ENCODE measurements around the gene PTCH1. TPM values are rescaled to one million over a fixed set of nuclear protein-coding genes. Genes with fewer than 3 reads are reported as not detected.

Gene PTCH1
- polyA plus RNA-seq, 1 donor: 25.3 TPM

GRCh38 chr9:95443301-95443700 is 73.5 kb downstream of the PTCH1 start:
- Histone ChIP-seq H3K4me3 (ENCODE audit: low read length) (no peak overlapping the region), H3K9me3 (ENCODE audit: control insufficient read depth, low read depth, low read length) (no peaks in the 10 kb centered on the region), H3K4me1 (ENCODE audit: control insufficient read depth, insufficient read depth, low read length) (peaks cover 2% of the 10 kb centered on the region), H3K36me3 (ENCODE audit: control insufficient read depth, insufficient read depth, low read length) (peaks cover 51% of the 10 kb centered on the region), H3K27ac (ENCODE audit: low read length) (no peak overlapping the region), H3K27me3 (ENCODE audit: control insufficient read depth, insufficient read depth, low read length) (no peaks in the 10 kb centered on the region)
- no CpG with 5 or more reads among the region's 2 CpGs for WGBS (ENCODE audit: insufficient coverage, low lambda C conversion rate)
- DNase-seq: no peak

- WGBS (ENCODE audit: insufficient coverage, low lambda C conversion rate): no CpG with 5 or more reads among the region's 9 CpGs
- no peak for DNase-seq
These were observed 75.7 kb downstream of the PTCH1 start for GRCh38 chr9:95441081-95441480.

GRCh38 chr9:95440447-95440846 is 76.3 kb downstream of the PTCH1 start:
- Histone ChIP-seq H3K36me3 (ENCODE audit: control insufficient read depth, insufficient read depth, low read length) (peaks cover 23% of the 10 kb centered on the region), H3K4me1 (ENCODE audit: control insufficient read depth, insufficient read depth, low read length) (no peaks in the 10 kb centered on the region), H3K27me3 (ENCODE audit: control insufficient read depth, insufficient read depth, low read length) (no peaks in the 10 kb centered on the region), H3K4me3 (ENCODE audit: low read length) (no peak overlapping the region), H3K9me3 (ENCODE audit: control insufficient read depth, low read depth, low read length) (no peaks in the 10 kb centered on the region), H3K27ac (ENCODE audit: low read length) (no peak overlapping the region)
- WGBS (ENCODE audit: insufficient coverage, low lambda C conversion rate): no CpG with 5 or more reads among the region's 3 CpGs
- DNase-seq: no peak

More at GRCh38 chr9:95441081-95441480, 75.7 kb downstream of the PTCH1 start:
- peaks cover 29% of the 10 kb centered on the region for H3K36me3 ChIP-seq (ENCODE audit: control insufficient read depth, insufficient read depth, low read length)
- H3K27ac ChIP-seq (ENCODE audit: low read length): no peak overlapping the region
- H3K4me1 ChIP-seq (ENCODE audit: control insufficient read depth, insufficient read depth, low read length): no peaks in the 10 kb centered on the region
- no peaks in the 10 kb centered on the region for H3K27me3 ChIP-seq (ENCODE audit: control insufficient read depth, insufficient read depth, low read length)
- H3K4me3 ChIP-seq (ENCODE audit: low read length): no peak overlapping the region
- no peaks in the 10 kb centered on the region for H3K9me3 ChIP-seq (ENCODE audit: control insufficient read depth, low read depth, low read length)

- H3K4me3 ChIP-seq (ENCODE audit: low read length): no peak overlapping the region
- peaks cover 5% of the 10 kb centered on the region for H3K9me3 ChIP-seq (ENCODE audit: control insufficient read depth, low read depth, low read length)
- H3K27ac ChIP-seq (ENCODE audit: low read length): no peak overlapping the region
- DNase-seq: no peak
- no peaks in the 10 kb centered on the region for H3K27me3 ChIP-seq (ENCODE audit: control insufficient read depth, insufficient read depth, low read length)
- peaks cover 9% of the 10 kb centered on the region for H3K36me3 ChIP-seq (ENCODE audit: control insufficient read depth, insufficient read depth, low read length)
- WGBS (ENCODE audit: insufficient coverage, low lambda C conversion rate): 100% methylated on average over 1 of the region's 9 CpGs
- H3K4me1 ChIP-seq (ENCODE audit: control insufficient read depth, insufficient read depth, low read length): no peaks in the 10 kb centered on the region
These were observed 78.0 kb downstream of the PTCH1 start for GRCh38 chr9:95438561-95439357.

GRCh38 chr9:95437559-95437958 is 79.2 kb downstream of the PTCH1 start:
- 80% methylated on average over 1 of the region's 6 CpGs for WGBS (ENCODE audit: insufficient coverage, low lambda C conversion rate)
- no peaks in the 10 kb centered on the region for H3K27me3 ChIP-seq (ENCODE audit: control insufficient read depth, insufficient read depth, low read length)
- peaks cover 5% of the 10 kb centered on the region for H3K9me3 ChIP-seq (ENCODE audit: control insufficient read depth, low read depth, low read length)
- no peak for DNase-seq
- H3K4me3 ChIP-seq (ENCODE audit: low read length): no peak overlapping the region
- H3K27ac ChIP-seq (ENCODE audit: low read length): no peak overlapping the region
- H3K36me3 ChIP-seq (ENCODE audit: control insufficient read depth, insufficient read depth, low read length): peaks cover 8% of the 10 kb centered on the region
- no peaks in the 10 kb centered on the region for H3K4me1 ChIP-seq (ENCODE audit: control insufficient read depth, insufficient read depth, low read length)

GRCh38 chr9:95436416-95436815 is 80.4 kb downstream of the PTCH1 start:
- peaks cover 5% of the 10 kb centered on the region for H3K9me3 ChIP-seq (ENCODE audit: control insufficient read depth, low read depth, low read length)
- H3K36me3 ChIP-seq (ENCODE audit: control insufficient read depth, insufficient read depth, low read length): no peaks in the 10 kb centered on the region
- WGBS (ENCODE audit: insufficient coverage, low lambda C conversion rate): 100% methylated on average over 1 of the region's 7 CpGs
- no peaks in the 10 kb centered on the region for H3K27me3 ChIP-seq (ENCODE audit: control insufficient read depth, insufficient read depth, low read length)
- H3K4me3 ChIP-seq (ENCODE audit: low read length): no peak overlapping the region
- H3K27ac ChIP-seq (ENCODE audit: low read length): no peak overlapping the region
- no peaks in the 10 kb centered on the region for H3K4me1 ChIP-seq (ENCODE audit: control insufficient read depth, insufficient read depth, low read length)
- DNase-seq: no peak

- WGBS (ENCODE audit: insufficient coverage, low lambda C conversion rate): 42% methylated on average over 1 of the region's 6 CpGs
- no peak overlapping the region for H3K27ac ChIP-seq (ENCODE audit: low read length)
- H3K4me3 ChIP-seq (ENCODE audit: low read length): no peak overlapping the region
- no peak for DNase-seq
- H3K9me3 ChIP-seq (ENCODE audit: control insufficient read depth, low read depth, low read length): peaks cover 5% of the 10 kb centered on the region
- no peaks in the 10 kb centered on the region for H3K27me3 ChIP-seq (ENCODE audit: control insufficient read depth, insufficient read depth, low read length)
- H3K4me1 ChIP-seq (ENCODE audit: control insufficient read depth, insufficient read depth, low read length): no peaks in the 10 kb centered on the region
- no peaks in the 10 kb centered on the region for H3K36me3 ChIP-seq (ENCODE audit: control insufficient read depth, insufficient read depth, low read length)
These were observed 81.6 kb downstream of the PTCH1 start for GRCh38 chr9:95435074-95435728.

GRCh38 chr9:95434116-95435073 is 82.4 kb downstream of the PTCH1 start:
- H3K4me1 ChIP-seq (ENCODE audit: control insufficient read depth, insufficient read depth, low read length): no peaks in the 10 kb centered on the region
- H3K9me3 ChIP-seq (ENCODE audit: control insufficient read depth, low read depth, low read length): peaks cover 5% of the 10 kb centered on the region
- DNase-seq: no peak
- 100% methylated on average over 1 of the region's 25 CpGs for WGBS (ENCODE audit: insufficient coverage, low lambda C conversion rate)
- H3K27ac ChIP-seq (ENCODE audit: low read length): no peak overlapping the region
- H3K4me3 ChIP-seq (ENCODE audit: low read length): no peak overlapping the region
- H3K36me3 ChIP-seq (ENCODE audit: control insufficient read depth, insufficient read depth, low read length): no peaks in the 10 kb centered on the region
- H3K27me3 ChIP-seq (ENCODE audit: control insufficient read depth, insufficient read depth, low read length): no peaks in the 10 kb centered on the region

- WGBS (ENCODE audit: insufficient coverage, low lambda C conversion rate): no CpG with 5 or more reads among the region's 8 CpGs
- Histone ChIP-seq H3K36me3 (ENCODE audit: control insufficient read depth, insufficient read depth, low read length) (no peaks in the 10 kb centered on the region), H3K4me1 (ENCODE audit: control insufficient read depth, insufficient read depth, low read length) (no peaks in the 10 kb centered on the region), H3K27me3 (ENCODE audit: control insufficient read depth, insufficient read depth, low read length) (no peaks in the 10 kb centered on the region), H3K4me3 (ENCODE audit: low read length) (no peak overlapping the region), H3K9me3 (ENCODE audit: control insufficient read depth, low read depth, low read length) (peaks cover 5% of the 10 kb centered on the region), H3K27ac (ENCODE audit: low read length) (no peak overlapping the region)
- DNase-seq: no peak
These were observed 83.5 kb downstream of the PTCH1 start for GRCh38 chr9:95433096-95433819.

Data from large intestine (tissue), 3 donors.